Heart left ventricle (tissue), 13 donors: ENCODE results near the gene RBL1.

Source experiments
- CTCF ChIP-seq, 12 donors: fragments of 200-600 bp; sonication (generic) in 4 of 12; IDR thresholded peaks; one replicate each; pipeline versions ENCODE4 v1.5.0 to v1.8.0; 2018 to 2022; ENCODE audit warnings: antibody characterized with exemption in 12 of 12, mild to moderate bottlenecking in 5 of 12
- POLR2A ChIP-seq, 2 donors: fragments of 450-650 bp; IDR thresholded peaks; one replicate each; pipeline ENCODE4 v1.6.1; 2017; ENCODE audit warnings: antibody characterized with exemption in 2 of 2, mild to moderate bottlenecking in 2 of 2, moderate library complexity in 2 of 2
- donor health status: ischemic (EF 13 %, LVEDD 7.1; RV severe dilation, severe dysfunction).
- donor health status: DM: no; HTN: yes; CAD: no.
- donor health status: DM: no; HTN: no; CAD: no.
- donor health status: ischemic (EF 25% LVEDD 6.9; RV normal size, moderate dysfunction).
- donor health status: ischemic (EF 25% LVEDD 5.7; RV mildly dilated, moderate dysfunction).
- donor health status: ischemic (EF 35%, LVEDD 5.7; RV mildly dilated, moderate dysfunction).
- donor health status: nonischemic (EF 11% LVEDD 7.7; RV severe dilation, severe dysfunction).
- donor health status: DM: yes; HTN: yes; CAD: no.
- donor health status: PGD.
- donor health status: ischemic (EF 29% LVEDD 5.4; RV normal size, mild dysfunction).
- donor health status: nonischemic (EF 23%, LVEDD 6.1; RV moderate dilation, normal function).

GRCh38 chr20:37081717-37082289, 14.0 kb downstream of the RBL1 start:
- no peak for TF ChIP-seq POLR2A (IDR thresholded peaks at IDR 0.05)
- TF ChIP-seq CTCF (IDR thresholded peaks at IDR 0.05) = peak in 3 of 12 donors; percentile 16 to 25 (median 16)
